DND-41 (cell line): Measurements from ENCODE around the gene PTGES.

ENCODE experiments used
- ATAC-seq: fragments of 200-7000 bp; cut with Tn5 transposase; 3 replicates; pipeline ENCODE4 v1.9.1; 2021; ENCODE audit warnings: low read depth; ENCODE audit not compliant: insufficient read depth
- DNase-seq: peaks from one replicate; pipeline ENCODE4 v3.0.0-alpha.2; 2020
- H2AFZ ChIP-seq: 2 replicates; pipeline ENCODE4 v1.6.0; 2012; ENCODE audit warnings: low read depth, low read length
- H3K27ac ChIP-seq: 2 replicates; pipeline ENCODE4 v1.5.1; 2012; ENCODE audit warnings: low read length, inconsistent platforms
- H3K27me3 ChIP-seq: fragments of 200-600 bp; sonication (generic); 2 replicates; pipeline ENCODE4 v1.6.0; 2012; ENCODE audit warnings: low read length, mild to moderate bottlenecking, inconsistent platforms; ENCODE audit not compliant: insufficient read depth, poor library complexity
- H3K36me3 ChIP-seq: 2 replicates; pipeline ENCODE4 v1.5.1; 2012; ENCODE audit warnings: low read length, inconsistent platforms; ENCODE audit not compliant: insufficient read depth
- H3K4me1 ChIP-seq: 2 replicates; pipeline ENCODE4 v1.5.1; 2012; ENCODE audit warnings: mild to moderate bottlenecking, low read length; ENCODE audit not compliant: insufficient read depth
- H3K4me2 ChIP-seq: 2 replicates; pipeline ENCODE4 v1.6.0; 2012; ENCODE audit warnings: mild to moderate bottlenecking, moderate library complexity, low read length, inconsistent platforms; ENCODE audit not compliant: insufficient read depth
- H3K4me3 ChIP-seq, 2 experiments: fragments of 200-600 bp in 1 of 2; shearing (Covaris generic) in 1 of 2; 2 replicates each; pipeline ENCODE4 v1.5.1; 2012 to 2016; ENCODE audit warnings: inconsistent platforms in 2 of 2, low read length in 2 of 2, mild to moderate bottlenecking in 2 of 2, low read depth in 1 of 2, moderate library complexity in 1 of 2
- H3K79me2 ChIP-seq: 2 replicates; pipeline ENCODE4 v1.6.0; 2012; ENCODE audit warnings: low read length, inconsistent platforms; ENCODE audit not compliant: insufficient read depth
- H3K9ac ChIP-seq: 2 replicates; pipeline ENCODE4 v1.6.0; 2012; ENCODE audit warnings: low read depth, mild to moderate bottlenecking, inconsistent platforms, low read length, moderate library complexity
- H3K9me3 ChIP-seq: 2 replicates; pipeline ENCODE4 v1.5.1; 2012; ENCODE audit warnings: low read length, moderate library complexity, mild to moderate bottlenecking, inconsistent platforms; ENCODE audit not compliant: insufficient read depth, severe bottlenecking
- H4K20me1 ChIP-seq: 2 replicates; pipeline ENCODE4 v1.6.0; 2012; ENCODE audit warnings: low read length; ENCODE audit not compliant: insufficient read depth
- EZH2 ChIP-seq: IDR thresholded peaks from 3 replicates; pipeline ENCODE4 v1.6.1; 2012; ENCODE audit warnings: borderline replicate concordance, low read depth, mild to moderate bottlenecking, moderate library complexity, low read length, inconsistent platforms; ENCODE audit not compliant: severe bottlenecking
- TF ChIP-seq, protein P1 (sequence below): IDR thresholded peaks from 2 replicates; pipeline ENCODE4 v1.5.1; 2012; ENCODE audit warnings: borderline replicate concordance, low read length, moderate library complexity, mild to moderate bottlenecking; ENCODE audit not compliant: poor library complexity, severe bottlenecking; ENCODE audit errors: extremely low read depth

PTGES gene

DNA sequence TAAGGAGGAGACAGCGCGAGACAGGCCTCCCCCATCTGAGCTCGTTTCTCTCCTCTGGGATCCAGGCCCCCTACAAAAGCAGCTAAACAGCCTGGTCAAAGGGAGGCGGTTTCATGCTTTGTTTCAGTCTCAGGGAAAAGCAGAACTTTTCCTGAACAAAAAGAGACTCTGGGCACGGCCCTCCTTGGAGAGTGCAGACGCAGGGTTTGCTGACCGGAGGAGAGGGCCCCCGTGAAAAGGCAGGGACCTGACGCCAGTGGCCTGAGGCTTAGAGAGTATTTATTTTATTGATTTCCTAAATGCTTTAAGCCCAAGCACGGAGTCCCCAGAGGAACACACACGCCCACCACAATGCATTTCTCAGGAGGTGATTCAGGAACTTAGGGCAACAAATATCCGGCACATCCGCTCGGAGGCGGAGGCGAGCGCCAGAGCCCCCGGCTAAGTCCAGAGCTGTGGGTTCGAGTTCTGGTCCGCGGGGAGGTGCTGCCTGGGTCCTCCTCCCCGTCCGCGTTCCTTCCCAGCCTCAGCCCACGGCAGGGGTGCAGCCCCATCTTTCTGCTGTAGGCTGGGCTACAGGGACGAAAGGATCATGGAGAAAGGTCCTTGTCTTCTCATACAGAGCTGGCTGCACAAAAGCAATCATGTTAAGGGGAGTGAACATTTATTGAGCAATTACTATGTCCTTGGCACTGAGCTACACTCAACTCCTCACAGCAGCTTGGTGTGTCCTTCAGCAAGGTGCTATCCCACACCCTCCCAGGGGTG, 40.0 kb downstream of the PTGES start:
- Histone ChIP-seq H2AFZ (no peak overlapping the region), H3K27me3 (no peaks in the 10 kb centered on the region), H3K9me3 (no peaks in the 10 kb centered on the region), H3K4me2 (no peak overlapping the region), H4K20me1 (0 out of 2 replicates have a peak, but pooled peaks cover 3% of the 10 kb centered on the region), H3K27ac (no peak overlapping the region), H3K4me1 (peaks cover 19% of the 10 kb centered on the region), H3K79me2 (no peaks in the 10 kb centered on the region), H3K9ac (no peak overlapping the region), H3K36me3 (no peaks in the 10 kb centered on the region), H3K4me3 (no peak overlapping the region)
- no peak for ATAC-seq
- TF ChIP-seq, protein P1, sequence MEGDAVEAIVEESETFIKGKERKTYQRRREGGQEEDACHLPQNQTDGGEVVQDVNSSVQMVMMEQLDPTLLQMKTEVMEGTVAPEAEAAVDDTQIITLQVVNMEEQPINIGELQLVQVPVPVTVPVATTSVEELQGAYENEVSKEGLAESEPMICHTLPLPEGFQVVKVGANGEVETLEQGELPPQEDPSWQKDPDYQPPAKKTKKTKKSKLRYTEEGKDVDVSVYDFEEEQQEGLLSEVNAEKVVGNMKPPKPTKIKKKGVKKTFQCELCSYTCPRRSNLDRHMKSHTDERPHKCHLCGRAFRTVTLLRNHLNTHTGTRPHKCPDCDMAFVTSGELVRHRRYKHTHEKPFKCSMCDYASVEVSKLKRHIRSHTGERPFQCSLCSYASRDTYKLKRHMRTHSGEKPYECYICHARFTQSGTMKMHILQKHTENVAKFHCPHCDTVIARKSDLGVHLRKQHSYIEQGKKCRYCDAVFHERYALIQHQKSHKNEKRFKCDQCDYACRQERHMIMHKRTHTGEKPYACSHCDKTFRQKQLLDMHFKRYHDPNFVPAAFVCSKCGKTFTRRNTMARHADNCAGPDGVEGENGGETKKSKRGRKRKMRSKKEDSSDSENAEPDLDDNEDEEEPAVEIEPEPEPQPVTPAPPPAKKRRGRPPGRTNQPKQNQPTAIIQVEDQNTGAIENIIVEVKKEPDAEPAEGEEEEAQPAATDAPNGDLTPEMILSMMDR, result no peak
- TF ChIP-seq EZH2, result no peak
- DNase-seq, result no peak

- Histone ChIP-seq H3K9me3 (no peaks in the 10 kb centered on the region), H3K27me3 (no peaks in the 10 kb centered on the region), H3K4me1 (peaks cover 19% of the 10 kb centered on the region), H3K79me2 (no peaks in the 10 kb centered on the region), H3K4me2 (no peak overlapping the region), H3K4me3 (no peak overlapping the region), H2AFZ (no peak overlapping the region), H3K36me3 (no peaks in the 10 kb centered on the region), H4K20me1 (0 out of 2 replicates have a peak, but pooled peaks cover 3% of the 10 kb centered on the region), H3K9ac (no peak overlapping the region), H3K27ac (no peak overlapping the region)
- ATAC-seq (no peak), DNase-seq (no peak)
- no peak for TF ChIP-seq EZH2
- TF ChIP-seq, protein P1, result no peak
Observed at GRCh38 chr9:129710169-129710453, 42.7 kb downstream of the PTGES start.

GRCh38 chr9:129709438-129710168, 43.2 kb downstream of the PTGES start:
- Histone ChIP-seq H3K36me3 (no peaks in the 10 kb centered on the region), H3K4me2 (no peak overlapping the region), H3K27ac (no peak overlapping the region), H3K79me2 (no peaks in the 10 kb centered on the region), H3K9me3 (no peaks in the 10 kb centered on the region), H3K9ac (no peak overlapping the region), H3K4me3 (no peak overlapping the region), H3K27me3 (no peaks in the 10 kb centered on the region), H4K20me1 (0 out of 2 replicates have a peak, but pooled peaks cover 3% of the 10 kb centered on the region), H2AFZ (no peak overlapping the region), H3K4me1 (peaks cover 19% of the 10 kb centered on the region)
- ATAC-seq, result no peak
- DNase-seq, result no peak
- TF ChIP-seq, protein P1, result no peak
- TF ChIP-seq EZH2, result no peak
